Astrocyte (in vitro differentiated cells and primary cell): ENCODE measurements around the gene SAE1. TPM values are rescaled to one million over a fixed set of nuclear protein-coding genes. Genes with fewer than 3 reads are reported as not detected.

Experiments used
- DNase-seq: peaks from one replicate; pipeline ENCODE4 v3.0.0-alpha.2; 2010; ENCODE audit warnings: low read depth
- FAIRE-seq: peaks from 2 replicates; lab custom pipeline; 2011; peaks lifted over from hg19 to GRCh38; lab: Jason Lieb, UNC
- H2AFZ ChIP-seq: 2 replicates; pipeline ENCODE4 v1.6.0; 2012; ENCODE audit warnings: low read depth, low read length, inconsistent platforms
- H3K27ac ChIP-seq: 2 replicates; pipeline ENCODE4 v1.5.1; 2011; ENCODE audit warnings: low read depth, low read length, inconsistent platforms
- H3K27me3 ChIP-seq: 2 replicates; pipeline ENCODE4 v1.6.0; 2011; ENCODE audit warnings: low read length, inconsistent platforms; ENCODE audit not compliant: insufficient read depth
- H3K36me3 ChIP-seq: 2 replicates; pipeline ENCODE4 v1.5.1; 2011; ENCODE audit warnings: low read length, inconsistent platforms; ENCODE audit not compliant: insufficient read depth
- H3K4me1 ChIP-seq: 2 replicates; pipeline ENCODE4 v1.5.1; 2011; ENCODE audit warnings: low read length, inconsistent platforms; ENCODE audit not compliant: insufficient read depth
- H3K4me2 ChIP-seq: 2 replicates; pipeline ENCODE4 v1.6.0; 2012; ENCODE audit warnings: low read length, inconsistent platforms
- H3K4me3 ChIP-seq: 2 replicates; pipeline ENCODE4 v1.5.1; 2011; ENCODE audit warnings: low read depth, mild to moderate bottlenecking, low read length, inconsistent platforms; ENCODE audit not compliant: insufficient read depth
- H3K79me2 ChIP-seq: 2 replicates; pipeline ENCODE4 v1.6.0; 2012; ENCODE audit warnings: mild to moderate bottlenecking, low read length, inconsistent platforms; ENCODE audit not compliant: insufficient read depth
- H3K9ac ChIP-seq: 2 replicates; pipeline ENCODE4 v1.6.0; 2012; ENCODE audit warnings: mild to moderate bottlenecking, low read length, inconsistent platforms
- H3K9me3 ChIP-seq: 2 replicates; pipeline ENCODE4 v1.5.1; 2012; ENCODE audit warnings: low read depth, mild to moderate bottlenecking, low read length, inconsistent platforms; ENCODE audit not compliant: insufficient read depth
- H4K20me1 ChIP-seq: 2 replicates; pipeline ENCODE4 v1.6.0; 2012; ENCODE audit warnings: low read length, inconsistent platforms; ENCODE audit not compliant: insufficient read depth
- H3K27ac Mint-ChIP-seq: one replicate; pipeline ENCODE4 v1.8.0; 2021; ENCODE audit warnings: mild to moderate bottlenecking, mixed read lengths; ENCODE audit not compliant: unreplicated experiment
- H3K27me3 Mint-ChIP-seq: one replicate; pipeline ENCODE4 v1.8.0; 2021; ENCODE audit warnings: low read depth, mixed read lengths; ENCODE audit not compliant: unreplicated experiment
- H3K36me3 Mint-ChIP-seq: one replicate; pipeline ENCODE4 v1.8.0; 2021; ENCODE audit warnings: low read depth, mixed read lengths; ENCODE audit not compliant: unreplicated experiment
- H3K4me1 Mint-ChIP-seq: one replicate; pipeline ENCODE4 v1.8.0; 2021; ENCODE audit warnings: low read depth, mixed read lengths; ENCODE audit not compliant: unreplicated experiment
- H3K4me3 Mint-ChIP-seq: one replicate; pipeline ENCODE4 v1.8.0; 2021; ENCODE audit warnings: mild to moderate bottlenecking, moderate library complexity, mixed read lengths; ENCODE audit not compliant: unreplicated experiment
- H3K9me3 Mint-ChIP-seq: one replicate; pipeline ENCODE4 v1.8.0; 2021; ENCODE audit warnings: mild to moderate bottlenecking, mixed read lengths; ENCODE audit not compliant: unreplicated experiment
- EZH2 ChIP-seq: IDR thresholded peaks from 2 replicates; pipeline ENCODE4 v1.6.1; 2012; ENCODE audit warnings: mild to moderate bottlenecking, low read length, inconsistent platforms; ENCODE audit not compliant: insufficient read depth
- total RNA-seq: library from RNA; stranded (reverse); gene quantifications from 2 replicates; pipeline ENCODE4 v1.2.1, GENCODE V29; 2021
- TF ChIP-seq, protein P1 (sequence below): IDR thresholded peaks from 2 replicates; pipeline ENCODE4 v1.5.1; 2011; ENCODE audit warnings: low read depth, mild to moderate bottlenecking, inconsistent platforms, low read length, moderate library complexity; ENCODE audit not compliant: insufficient read depth

SAE1 gene
- total RNA-seq, 1 donor from 2014 or later = 133 TPM

DNA sequence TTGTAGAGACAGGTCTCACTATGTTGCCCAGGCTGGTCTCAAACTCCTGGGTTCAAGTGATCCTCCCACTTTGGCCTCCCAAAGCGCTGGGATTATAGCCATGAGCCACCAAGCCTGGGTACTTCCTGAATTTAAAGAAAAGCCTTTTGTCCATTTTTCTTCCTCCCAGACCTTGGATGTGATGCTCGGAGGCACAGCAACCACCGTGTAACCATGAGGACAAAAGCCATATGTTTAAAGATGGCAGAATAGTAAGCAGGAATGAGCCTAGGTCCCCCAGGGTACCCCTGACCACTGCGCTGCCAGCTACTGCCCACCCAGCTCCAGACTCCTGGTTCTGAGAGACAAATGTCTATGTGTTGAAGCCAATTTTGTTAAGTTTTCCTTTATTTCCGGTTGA is 48.1 kb upstream of the SAE1 start:
- Mint-ChIP-seq H3K4me3 (no peak overlapping the region), H3K27ac (no peak overlapping the region), H3K27me3 (no peaks in the 10 kb centered on the region), H3K9me3 (no peaks in the 10 kb centered on the region), H3K36me3 (peaks cover 29% of the 10 kb centered on the region), H3K4me1 (no peaks in the 10 kb centered on the region)
- Histone ChIP-seq H3K4me1 (no peaks in the 10 kb centered on the region), H3K4me2 (no peak overlapping the region), H3K9ac (no peak overlapping the region), H3K4me3 (no peak overlapping the region), H2AFZ (no peak overlapping the region), H4K20me1 (peaks cover 33% of the 10 kb centered on the region), H3K27me3 (no peaks in the 10 kb centered on the region), H3K36me3 (peaks cover 35% of the 10 kb centered on the region), H3K9me3 (no peaks in the 10 kb centered on the region), H3K27ac (no peak overlapping the region), H3K79me2 (peaks cover 5% of the 10 kb centered on the region)
- no peak for FAIRE-seq
- no peak for DNase-seq
- TF ChIP-seq, protein P1, sequence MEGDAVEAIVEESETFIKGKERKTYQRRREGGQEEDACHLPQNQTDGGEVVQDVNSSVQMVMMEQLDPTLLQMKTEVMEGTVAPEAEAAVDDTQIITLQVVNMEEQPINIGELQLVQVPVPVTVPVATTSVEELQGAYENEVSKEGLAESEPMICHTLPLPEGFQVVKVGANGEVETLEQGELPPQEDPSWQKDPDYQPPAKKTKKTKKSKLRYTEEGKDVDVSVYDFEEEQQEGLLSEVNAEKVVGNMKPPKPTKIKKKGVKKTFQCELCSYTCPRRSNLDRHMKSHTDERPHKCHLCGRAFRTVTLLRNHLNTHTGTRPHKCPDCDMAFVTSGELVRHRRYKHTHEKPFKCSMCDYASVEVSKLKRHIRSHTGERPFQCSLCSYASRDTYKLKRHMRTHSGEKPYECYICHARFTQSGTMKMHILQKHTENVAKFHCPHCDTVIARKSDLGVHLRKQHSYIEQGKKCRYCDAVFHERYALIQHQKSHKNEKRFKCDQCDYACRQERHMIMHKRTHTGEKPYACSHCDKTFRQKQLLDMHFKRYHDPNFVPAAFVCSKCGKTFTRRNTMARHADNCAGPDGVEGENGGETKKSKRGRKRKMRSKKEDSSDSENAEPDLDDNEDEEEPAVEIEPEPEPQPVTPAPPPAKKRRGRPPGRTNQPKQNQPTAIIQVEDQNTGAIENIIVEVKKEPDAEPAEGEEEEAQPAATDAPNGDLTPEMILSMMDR = no peak
- no peak for TF ChIP-seq EZH2

GRCh38 chr19:47084879-47085439 is 45.7 kb upstream of the SAE1 start:
- Mint-ChIP-seq H3K27me3 (no peaks in the 10 kb centered on the region), H3K4me3 (no peak overlapping the region), H3K9me3 (no peaks in the 10 kb centered on the region), H3K4me1 (no peaks in the 10 kb centered on the region), H3K27ac (no peak overlapping the region), H3K36me3 (peaks cover 33% of the 10 kb centered on the region)
- Histone ChIP-seq H3K79me2 (peaks cover 9% of the 10 kb centered on the region), H4K20me1 (peaks cover 34% of the 10 kb centered on the region), H3K36me3 (peaks cover 35% of the 10 kb centered on the region), H3K27ac (no peak overlapping the region), H3K9me3 (no peaks in the 10 kb centered on the region), H3K4me3 (no peak overlapping the region), H3K4me1 (no peaks in the 10 kb centered on the region), H3K9ac (no peak overlapping the region), H3K27me3 (no peaks in the 10 kb centered on the region), H3K4me2 (no peak overlapping the region), H2AFZ (no peak overlapping the region)
- no peak for FAIRE-seq
- TF ChIP-seq, protein P1 = no peak
- TF ChIP-seq EZH2 = no peak
- no peak for DNase-seq

DNA sequence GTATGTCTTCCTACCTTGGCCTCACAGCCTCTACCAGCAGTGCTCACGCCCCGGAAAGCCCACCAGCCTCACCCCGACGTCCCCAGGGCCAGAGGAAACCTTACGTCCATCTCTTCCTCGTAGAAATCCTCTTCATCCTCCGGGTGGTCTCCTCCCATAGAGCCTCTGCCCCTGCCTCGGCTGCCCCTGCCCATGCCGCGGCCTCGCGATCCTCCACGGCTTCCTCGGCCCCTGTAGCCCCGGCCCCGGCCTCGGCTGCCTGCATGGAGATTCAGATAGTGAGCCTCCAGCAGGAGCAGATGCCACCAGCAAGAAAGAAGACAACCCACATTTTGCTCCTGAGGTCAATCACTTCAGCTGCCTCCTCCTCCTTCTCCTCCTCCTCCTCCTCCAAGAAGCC is 44.4 kb upstream of the SAE1 start:
- no peak overlapping the region for H3K27ac ChIP-seq
- FAIRE-seq (no peak), DNase-seq (no peak)
- Mint-ChIP-seq H3K9me3 (no peaks in the 10 kb centered on the region), H3K36me3 (peaks cover 36% of the 10 kb centered on the region), H3K4me3 (no peak overlapping the region), H3K27ac (no peak overlapping the region), H3K4me1 (no peaks in the 10 kb centered on the region), H3K27me3 (no peaks in the 10 kb centered on the region)
- no peak overlapping the region for H3K4me2 ChIP-seq
- H3K9ac ChIP-seq = no peak overlapping the region
- peaks cover 32% of the 10 kb centered on the region for H4K20me1 ChIP-seq
- H2AFZ ChIP-seq = no peak overlapping the region
- H3K9me3 ChIP-seq = no peaks in the 10 kb centered on the region
- H3K36me3 ChIP-seq = peaks cover 39% of the 10 kb centered on the region
- H3K4me1 ChIP-seq = no peaks in the 10 kb centered on the region
- no peaks in the 10 kb centered on the region for H3K27me3 ChIP-seq
- H3K4me3 ChIP-seq = no peak overlapping the region
- TF ChIP-seq EZH2 = no peak
- TF ChIP-seq, protein P1 = no peak
- H3K79me2 ChIP-seq = peaks cover 9% of the 10 kb centered on the region
